SJSA1 (cell line): ENCODE data around the gene TSPAN19. TPM values are rescaled to one million over a fixed set of nuclear protein-coding genes. Genes with fewer than 3 reads are reported as not detected.

Experiments
- DNase-seq, 2 experiments: peaks; one replicate each; pipeline ENCODE4 v3.0.0-alpha.2; 2015 to 2020; ENCODE audit warnings: low spot score in 2 of 2, low read depth in 1 of 2
- H3K27ac ChIP-seq: fragments of 250-450 bp; sonication (Bioruptor Pico); 2 replicates; pipeline ENCODE4 v1.5.1; 2020; ENCODE audit warnings: mild to moderate bottlenecking, moderate library complexity
- H3K27me3 ChIP-seq: fragments of 250-450 bp; sonication (Bioruptor Pico); replicated peaks from 2 replicates; pipeline ENCODE4 v1.5.1; 2020; ENCODE audit warnings: mild to moderate bottlenecking, moderate library complexity
- H3K36me3 ChIP-seq: fragments of 250-450 bp; sonication (Bioruptor Pico); 2 replicates; pipeline ENCODE4 v1.5.1; 2020; ENCODE audit warnings: mild to moderate bottlenecking
- H3K4me1 ChIP-seq: fragments of 250-450 bp; sonication (Bioruptor Pico); replicated peaks from 2 replicates; pipeline ENCODE4 v1.6.1; 2021; ENCODE audit warnings: mild to moderate bottlenecking
- H3K4me3 ChIP-seq: fragments of 250-450 bp; sonication (Bioruptor Pico); 2 replicates; pipeline ENCODE4 v1.5.1; 2020; ENCODE audit warnings: mild to moderate bottlenecking
- H3K9me3 ChIP-seq: fragments of 250-450 bp; sonication (Bioruptor Pico); replicated peaks from 2 replicates; pipeline ENCODE4 v1.5.1; 2020; ENCODE audit warnings: mild to moderate bottlenecking
- total RNA-seq: library from RNA; depleted of rRNA; stranded (reverse); fragments of >200 nt; shearing (Covaris generic); gene quantifications from 2 replicates; pipeline ENCODE4 v1.2.3, GENCODE V29; 2014; rRNA removed

Gene TSPAN19
- total RNA-seq = not detected in 2 replicates

DNA sequence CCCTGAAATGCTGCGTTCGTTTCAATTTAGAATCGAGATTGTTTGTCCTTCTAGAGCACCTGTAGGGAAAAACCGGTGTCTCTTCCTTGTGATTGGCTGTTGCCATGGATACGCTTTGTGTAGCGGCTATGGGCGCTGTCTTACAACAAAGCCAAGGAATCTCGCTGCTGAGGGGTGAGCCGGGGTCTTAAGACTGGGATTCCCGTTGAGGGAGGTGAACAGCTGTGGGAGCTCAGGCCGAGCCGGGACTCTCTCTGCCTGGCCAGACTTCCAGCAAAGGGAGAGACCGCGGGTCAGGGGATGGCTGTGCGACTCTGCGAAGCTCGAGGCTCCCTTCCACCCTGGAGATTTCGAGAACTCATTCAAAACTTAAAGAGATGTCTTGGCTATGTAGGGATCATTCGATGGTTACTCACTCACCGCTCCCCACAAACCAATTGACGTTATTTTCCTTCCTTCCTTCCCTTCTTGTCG lies at the start of gene TSPAN19, which contains the start of gene LRRIQ1:
Gene TSPAN19, minus strand, starts transcription at position 44 of the 474 bp plus-strand sequence. CDS start 6,331 bp downstream, outside the sequence.
Gene LRRIQ1, plus strand, starts transcription at position 118 of the 474 bp plus-strand sequence. CDS start 1,826 bp downstream, outside the sequence.
- no peaks in the 10 kb centered on the region for H3K36me3 ChIP-seq
- H3K27ac ChIP-seq = no peak within 1 kb of the TSS
- H3K4me1 ChIP-seq = no peaks in the 10 kb centered on the region
- no peaks in the 10 kb centered on the region for H3K27me3 ChIP-seq
- peak; percentile 20 to 43 for DNase-seq
- no peaks in the 10 kb centered on the region for H3K9me3 ChIP-seq
- peak within 1 kb of the TSS; percentile 27 for H3K4me3 ChIP-seq

DNA sequence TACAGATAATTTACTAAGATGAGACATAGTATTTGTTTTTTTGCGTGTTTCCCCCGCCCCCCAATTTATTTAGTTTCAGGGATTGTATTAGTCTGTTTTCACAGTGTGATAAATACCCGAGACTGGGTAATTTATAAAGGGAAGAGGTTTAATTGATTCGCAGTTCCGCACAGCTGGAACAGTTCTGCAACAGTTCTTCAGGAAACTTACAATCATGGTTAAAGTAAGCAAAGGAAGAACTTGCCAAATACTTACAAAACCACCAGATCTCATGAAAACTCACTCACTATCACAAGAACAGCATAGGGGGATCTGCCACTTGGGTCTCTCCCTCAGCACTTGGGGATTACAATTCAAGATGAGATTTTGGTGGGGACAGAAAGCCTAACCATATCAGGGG lies 49.0 kb upstream of the TSPAN19 start:
- Histone ChIP-seq H3K36me3 (no peaks in the 10 kb centered on the region), H3K9me3 (no peaks in the 10 kb centered on the region), H3K4me1 (no peaks in the 10 kb centered on the region), H3K4me3 (no peak overlapping the region), H3K27ac (no peak overlapping the region), H3K27me3 (no peaks in the 10 kb centered on the region)
- no peak for DNase-seq

DNA sequence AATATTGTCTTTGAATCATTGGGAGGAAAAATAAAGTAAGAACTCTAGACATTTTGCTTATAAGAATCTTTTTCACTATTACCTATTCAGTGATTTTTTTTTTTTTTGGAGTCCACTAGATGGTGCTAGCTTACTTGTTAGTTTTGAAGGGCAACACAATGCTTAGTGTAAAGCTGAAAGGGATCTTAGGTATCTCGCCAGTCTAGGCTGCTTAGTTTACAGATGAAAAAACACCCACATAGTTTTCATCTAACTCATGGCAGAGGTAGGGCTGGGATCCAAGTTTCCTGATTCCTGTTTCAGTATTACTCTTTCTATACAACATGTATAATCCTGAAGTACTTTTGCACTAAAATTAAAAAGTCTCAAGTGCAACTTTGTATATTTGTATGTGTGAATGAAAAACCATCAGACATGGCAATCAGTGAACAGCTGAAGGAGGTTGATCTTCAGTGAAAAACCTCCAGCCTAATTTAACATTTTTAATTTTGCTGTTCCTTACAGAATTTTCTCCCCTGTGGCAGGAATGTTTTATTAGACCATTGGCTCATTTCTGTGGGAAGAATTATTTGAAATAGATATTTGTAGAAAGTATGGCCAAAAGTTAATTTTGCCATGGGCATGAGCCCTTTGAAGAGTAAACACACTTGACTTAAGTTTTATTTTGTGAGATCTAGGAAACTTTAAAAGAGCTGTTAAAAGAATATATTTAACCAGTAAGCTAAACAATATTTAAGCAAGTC lies 40.8 kb upstream of the TSPAN19 start:
- no peaks in the 10 kb centered on the region for H3K27me3 ChIP-seq
- H3K36me3 ChIP-seq = no peaks in the 10 kb centered on the region
- H3K27ac ChIP-seq = no peak overlapping the region
- H3K4me1 ChIP-seq = no peaks in the 10 kb centered on the region
- peak in 1 of 2 experiments; percentile 20 for DNase-seq
- no peak overlapping the region for H3K4me3 ChIP-seq
- H3K9me3 ChIP-seq = no peaks in the 10 kb centered on the region

DNA sequence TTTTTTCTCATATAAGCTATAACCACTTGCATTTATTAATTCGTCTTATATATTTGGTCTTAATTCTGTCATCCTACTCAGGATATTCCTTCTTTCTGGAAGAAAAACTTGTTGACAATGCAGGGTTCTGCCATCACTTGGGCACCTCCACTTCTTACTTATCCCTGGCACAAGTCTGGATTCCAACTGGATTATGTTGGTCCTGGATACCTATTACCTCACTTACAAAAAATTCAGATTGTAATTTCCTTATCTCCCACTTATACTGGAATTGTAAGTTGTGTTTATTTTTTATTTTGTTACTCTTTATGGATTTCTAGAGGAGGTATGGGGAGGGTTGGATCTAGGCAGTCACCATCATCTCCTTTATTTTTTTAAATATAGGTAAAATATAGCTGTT lies 36.7 kb upstream of the TSPAN19 start:
- Histone ChIP-seq H3K27ac (no peak overlapping the region), H3K27me3 (no peaks in the 10 kb centered on the region), H3K9me3 (no peaks in the 10 kb centered on the region), H3K36me3 (no peaks in the 10 kb centered on the region), H3K4me3 (no peak overlapping the region), H3K4me1 (no peaks in the 10 kb centered on the region)
- no peak for DNase-seq

GRCh38 chr12:85065837-85066482 lies 29.9 kb upstream of the TSPAN19 start:
- no peaks in the 10 kb centered on the region for H3K4me1 ChIP-seq
- no peak overlapping the region for H3K4me3 ChIP-seq
- no peak for DNase-seq
- H3K9me3 ChIP-seq = no peaks in the 10 kb centered on the region
- H3K27me3 ChIP-seq = no peaks in the 10 kb centered on the region
- no peak overlapping the region for H3K27ac ChIP-seq
- no peaks in the 10 kb centered on the region for H3K36me3 ChIP-seq

DNA sequence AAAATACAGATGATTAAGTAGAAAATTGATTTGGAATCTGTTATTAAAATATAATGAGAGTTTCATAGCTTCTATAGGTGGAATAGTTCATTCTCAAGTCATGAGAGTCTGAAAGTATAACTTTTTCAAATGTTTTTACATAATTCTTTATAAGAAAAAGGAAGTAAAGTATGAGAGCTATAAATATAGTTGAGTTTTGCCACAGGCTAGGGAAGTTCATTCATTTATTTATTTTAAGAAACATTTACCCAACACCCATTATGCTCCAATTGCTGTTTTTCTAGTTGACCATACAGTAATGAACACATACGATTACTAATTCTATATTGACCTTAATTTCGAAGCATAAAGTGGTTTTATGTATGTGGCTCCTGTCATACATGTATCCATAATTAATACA lies 24.8 kb upstream of the TSPAN19 start:
- no peaks in the 10 kb centered on the region for H3K4me1 ChIP-seq

GRCh38 chr12:85059594-85059993 lies 23.5 kb upstream of the TSPAN19 start:
- no peaks in the 10 kb centered on the region for H3K27me3 ChIP-seq
- H3K36me3 ChIP-seq = no peaks in the 10 kb centered on the region
- H3K4me3 ChIP-seq = no peak overlapping the region
- H3K27ac ChIP-seq = no peak overlapping the region
- H3K4me1 ChIP-seq = no peaks in the 10 kb centered on the region
- no peak for DNase-seq
- no peaks in the 10 kb centered on the region for H3K9me3 ChIP-seq

More for the DNA sequence above, 24.8 kb upstream of the TSPAN19 start:
- H3K27me3 ChIP-seq = no peaks in the 10 kb centered on the region
- H3K4me3 ChIP-seq = no peak overlapping the region
- no peaks in the 10 kb centered on the region for H3K9me3 ChIP-seq
- DNase-seq = no peak
- H3K36me3 ChIP-seq = no peaks in the 10 kb centered on the region
- H3K27ac ChIP-seq = no peak overlapping the region

DNA sequence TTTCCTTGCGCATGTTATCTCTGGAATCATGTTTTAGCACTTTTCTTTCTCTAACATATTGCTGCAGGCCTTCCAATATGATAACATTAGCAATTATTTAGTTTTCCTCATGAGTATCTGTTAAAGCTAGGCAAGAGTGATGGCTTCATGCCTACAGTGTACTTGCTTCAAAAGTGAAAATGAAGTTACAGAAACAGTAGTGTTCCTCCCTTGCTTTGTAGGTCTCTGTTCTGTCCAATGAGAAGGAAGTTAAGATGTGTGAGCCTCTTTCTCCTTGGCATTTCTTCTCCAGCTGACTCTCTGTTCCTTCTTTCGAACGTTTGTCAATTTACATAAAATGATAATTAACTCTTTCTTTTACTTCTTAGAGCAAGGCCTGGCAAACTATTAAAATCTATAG lies 22.3 kb upstream of the TSPAN19 start:
- no peak for DNase-seq

DNA sequence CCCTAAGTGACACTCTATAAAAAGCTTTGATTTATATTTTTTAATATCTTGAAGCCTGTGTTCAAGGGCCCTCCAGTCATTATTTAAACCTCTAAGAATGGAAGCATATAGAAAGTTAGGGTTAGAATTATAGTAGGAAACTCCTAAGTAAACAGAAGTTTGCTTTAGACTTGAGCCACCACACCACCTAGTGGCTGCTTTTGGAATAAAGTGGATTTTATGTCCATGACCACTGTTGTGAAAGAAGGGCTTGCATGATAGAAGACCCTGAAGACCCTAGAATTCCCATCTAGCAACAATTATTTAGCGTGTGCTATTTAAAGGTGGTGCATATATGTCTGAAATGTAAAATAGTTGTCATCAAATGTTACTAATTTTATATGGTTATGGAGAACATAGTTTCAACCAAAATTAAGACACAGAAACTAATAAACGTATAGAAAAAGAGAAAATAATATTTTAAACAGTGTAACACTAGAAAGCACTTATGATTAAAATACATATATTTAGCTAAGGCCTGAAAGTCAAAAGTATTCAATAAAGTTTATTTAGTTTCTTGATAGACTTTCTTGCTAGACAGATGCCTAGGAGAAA lies 21.4 kb upstream of the TSPAN19 start:
- H3K36me3 ChIP-seq = no peaks in the 10 kb centered on the region
- DNase-seq = peak in 1 of 2 experiments; percentile 6
- no peak overlapping the region for H3K4me3 ChIP-seq
- H3K27ac ChIP-seq = no peak overlapping the region
- H3K27me3 ChIP-seq = no peaks in the 10 kb centered on the region
- H3K4me1 ChIP-seq = no peaks in the 10 kb centered on the region
- H3K9me3 ChIP-seq = no peaks in the 10 kb centered on the region

More for the DNA sequence above, 22.3 kb upstream of the TSPAN19 start:
- no peaks in the 10 kb centered on the region for H3K36me3 ChIP-seq
- no peak overlapping the region for H3K27ac ChIP-seq
- H3K4me1 ChIP-seq = no peaks in the 10 kb centered on the region
- H3K27me3 ChIP-seq = no peaks in the 10 kb centered on the region
- H3K4me3 ChIP-seq = no peak overlapping the region
- H3K9me3 ChIP-seq = no peaks in the 10 kb centered on the region

DNA sequence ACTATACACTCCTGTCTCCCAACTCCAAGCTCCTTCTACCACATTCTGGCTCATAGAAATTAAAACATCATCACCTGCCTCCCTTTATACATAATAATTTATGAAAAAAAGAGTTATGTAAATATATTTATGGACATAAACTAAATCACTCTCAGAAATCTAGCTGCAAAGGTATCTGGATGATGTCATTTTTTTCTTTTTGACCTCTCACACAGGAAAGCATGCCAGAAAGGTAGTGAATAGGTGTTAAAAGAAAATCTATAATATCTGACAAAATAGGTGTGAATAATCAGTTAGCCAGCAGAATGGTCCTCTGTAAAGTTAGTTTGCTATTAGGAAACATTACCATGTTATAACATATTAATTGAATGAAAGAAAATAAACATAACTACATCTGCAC lies 7.8 kb upstream of the TSPAN19 start:
- Histone ChIP-seq H3K4me3 (no peak overlapping the region), H3K9me3 (no peaks in the 10 kb centered on the region), H3K36me3 (no peaks in the 10 kb centered on the region), H3K4me1 (no peaks in the 10 kb centered on the region), H3K27ac (no peak overlapping the region), H3K27me3 (no peaks in the 10 kb centered on the region)
- no peak for DNase-seq

- no peaks in the 10 kb centered on the region for H3K36me3 ChIP-seq
- no peaks in the 10 kb centered on the region for H3K27me3 ChIP-seq
- no peak for DNase-seq
Observed at GRCh38 chr12:85041395-85041794, 5.3 kb upstream of the TSPAN19 start.

GRCh38 chr12:85036733-85037132 lies 656 bp upstream of the TSPAN19 start:
- Histone ChIP-seq H3K9me3 (no peaks in the 10 kb centered on the region), H3K4me1 (no peaks in the 10 kb centered on the region), H3K36me3 (no peaks in the 10 kb centered on the region), H3K27me3 (no peaks in the 10 kb centered on the region), H3K4me3 (no peak overlapping the region), H3K27ac (no peak overlapping the region)
- DNase-seq = no peak

More at GRCh38 chr12:85041395-85041794, 5.3 kb upstream of the TSPAN19 start:
- Histone ChIP-seq H3K4me3 (no peak overlapping the region), H3K9me3 (no peaks in the 10 kb centered on the region), H3K4me1 (no peaks in the 10 kb centered on the region), H3K27ac (no peak overlapping the region)

DNA sequence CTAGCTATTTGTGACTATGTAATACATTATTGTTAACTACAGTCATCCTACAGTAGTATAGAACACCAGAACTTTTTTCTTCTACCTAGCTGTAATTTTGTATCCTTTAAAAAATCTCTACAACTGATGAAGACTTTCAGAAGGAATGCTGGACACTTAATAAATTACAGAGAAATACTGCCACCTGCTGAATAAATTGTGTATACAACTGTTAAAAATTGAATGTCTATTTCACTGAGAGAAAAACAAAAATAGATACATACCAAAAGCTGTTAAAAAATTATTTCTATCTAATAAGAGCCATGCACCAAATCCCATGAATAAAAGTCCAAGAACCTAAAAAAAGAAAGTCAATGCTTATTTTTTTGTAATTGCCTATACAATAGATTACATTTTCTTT lies 6.6 kb downstream of the TSPAN19 start:
- Histone ChIP-seq H3K27me3 (no peaks in the 10 kb centered on the region), H3K9me3 (no peaks in the 10 kb centered on the region), H3K4me3 (no peak overlapping the region), H3K36me3 (no peaks in the 10 kb centered on the region), H3K4me1 (no peaks in the 10 kb centered on the region), H3K27ac (no peak overlapping the region)
- DNase-seq = no peak

DNA sequence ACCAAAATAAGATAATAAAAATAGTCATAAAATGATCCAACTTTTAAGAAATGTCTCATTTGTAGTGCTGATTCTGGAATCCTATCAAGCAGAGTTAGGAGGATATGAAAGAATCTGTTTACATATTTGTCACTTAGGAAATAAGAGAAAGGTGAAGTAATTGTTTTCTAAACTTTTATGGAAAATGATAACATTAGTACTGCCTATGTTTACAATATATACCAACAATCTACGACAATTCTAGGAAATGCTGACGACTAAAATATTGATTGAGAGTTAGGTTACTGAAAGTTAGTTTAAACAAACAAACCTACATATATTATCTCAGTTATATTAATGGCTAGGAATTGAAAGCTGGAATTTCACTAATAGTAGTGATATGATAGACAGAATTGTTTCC lies 18.0 kb downstream of the TSPAN19 start:
- DNase-seq = no peak
- Histone ChIP-seq H3K4me3 (no peak overlapping the region), H3K9me3 (no peaks in the 10 kb centered on the region), H3K4me1 (peaks cover 6% of the 10 kb centered on the region; the same call in 1 of the 2 replicates), H3K27ac (no peak overlapping the region), H3K27me3 (no peaks in the 10 kb centered on the region), H3K36me3 (no peaks in the 10 kb centered on the region)
